NOMO-1 treated with DMSO at 0.1 percent for 48 hours (cell line): ENCODE data around the gene PCDHGB2.
"Not testable (repeated sequence)": the region's sequence is repeated elsewhere in the genome, so short reads cannot be mapped to it uniquely, and the experiment has no call there.

ENCODE experiments used
- DNase-seq: peaks from one replicate; lab custom pipeline; 2025; ENCODE audit not compliant: unreplicated experiment; lab: John Stamatoyannopoulos, UW

Gene PCDHGB2

GRCh38 chr5:141349917-141350619 lies 9.7 kb upstream of the PCDHGB2 start, which contains the start of gene PCDHGB1:
Gene PCDHGB1 (plus strand): TSS chr5:141350099. CDS start chr5:141350261, 162 bp downstream.
- DNase-seq, result no peak

- DNase-seq, result no peak
These were observed 8.2 kb upstream of the PCDHGB2 start for GRCh38 chr5:141351591-141351990.

GRCh38 chr5:141354900-141355469 lies 4.8 kb upstream of the PCDHGB2 start, which contains the start of gene PCDHGA4:
Gene PCDHGA4 (plus strand): TSS chr5:141355021. CDS start chr5:141355108, 87 bp downstream.
- no peak for DNase-seq

GRCh38 chr5:141355641-141356040 lies 4.2 kb upstream of the PCDHGB2 start:
- no peak for DNase-seq

- no peak for DNase-seq
These were observed 3.7 kb upstream of the PCDHGB2 start for GRCh38 chr5:141356133-141356532.

- no peak for DNase-seq
These were observed 2.8 kb upstream of the PCDHGB2 start for GRCh38 chr5:141356950-141357349.

- DNase-seq, result no peak
These were observed 891 bp downstream of the PCDHGB2 start for GRCh38 chr5:141360685-141361084.

- no peak for DNase-seq
These were observed 2.9 kb downstream of the PCDHGB2 start for GRCh38 chr5:141362719-141363118.

- no peak for DNase-seq
These were observed 4.3 kb downstream of the PCDHGB2 start, which contains the start of gene PCDHGA5 for GRCh38 chr5:141363952-141364660. Gene PCDHGA5 (plus strand): TSS chr5:141364162. CDS start chr5:141364331, 169 bp downstream.

GRCh38 chr5:141366016-141366896 lies 6.5 kb downstream of the PCDHGB2 start:
- no peak for DNase-seq

GRCh38 chr5:141369994-141370848 lies 10.4 kb downstream of the PCDHGB2 start, which contains the start of gene PCDHGB3:
Gene PCDHGB3 (plus strand): TSS chr5:141370242. CDS start chr5:141370395, 153 bp downstream.
- DNase-seq, result peak; percentile 47

GRCh38 chr5:141371572-141372475 lies 12.0 kb downstream of the PCDHGB2 start:
- no peak for DNase-seq

- DNase-seq, result no peak
These were observed 14.0 kb downstream of the PCDHGB2 start, which contains the start of gene PCDHGA6 for GRCh38 chr5:141373673-141374317. Gene PCDHGA6 (plus strand): TSS chr5:141373891. CDS start chr5:141374084, 193 bp downstream.

- no peak for DNase-seq
These were observed 14.8 kb downstream of the PCDHGB2 start for GRCh38 chr5:141374627-141375026.

- DNase-seq, result not testable (repeated sequence)
These were observed 15.8 kb downstream of the PCDHGB2 start for GRCh38 chr5:141375444-141376155.

- no peak for DNase-seq
These were observed 22.9 kb downstream of the PCDHGB2 start, which contains the start of gene PCDHGA7 for GRCh38 chr5:141382469-141383294. Gene PCDHGA7 (plus strand): TSS chr5:141382742. CDS start chr5:141382900, 158 bp downstream.
